Neuronal stem cell (in vitro differentiated cells): ENCODE measurements around the gene GPR161.

Source experiments
- DNase-seq: peaks from one replicate; pipeline ENCODE4 v3.0.0-alpha.2; 2013; ENCODE audit warnings: low spot score
- H2AFZ ChIP-seq: one replicate; pipeline ENCODE4 v1.6.1; 2013; ENCODE audit warnings: mild to moderate bottlenecking, low read length, inconsistent platforms
- H2AK5ac ChIP-seq: 2 replicates; pipeline ENCODE4 v1.6.1; 2013; ENCODE audit warnings: low read depth, mild to moderate bottlenecking, inconsistent platforms, low read length, moderate library complexity, mixed read lengths
- H2BK120ac ChIP-seq: 2 replicates; pipeline ENCODE4 v1.6.1; 2013; ENCODE audit warnings: low read depth, mild to moderate bottlenecking, inconsistent platforms, low read length, moderate library complexity, mixed read lengths
- H2BK12ac ChIP-seq: one replicate; pipeline ENCODE4 v1.6.1; 2013; ENCODE audit warnings: low read length, inconsistent platforms
- H2BK15ac ChIP-seq: 2 replicates; pipeline ENCODE4 v1.6.1; 2013; ENCODE audit warnings: mild to moderate bottlenecking, low read length, inconsistent platforms, mixed read lengths
- H2BK5ac ChIP-seq: one replicate; pipeline ENCODE4 v1.6.1; 2013; ENCODE audit warnings: inconsistent platforms, mild to moderate bottlenecking, low read length, moderate library complexity
- H3K14ac ChIP-seq: one replicate; pipeline ENCODE4 v1.6.1; 2013; ENCODE audit warnings: low read length, inconsistent platforms
- H3K18ac ChIP-seq: 2 replicates; pipeline ENCODE4 v1.6.1; 2013; ENCODE audit warnings: low read length, inconsistent platforms
- H3K23ac ChIP-seq: 2 replicates; pipeline ENCODE4 v1.6.1; 2013; ENCODE audit warnings: low read depth, mild to moderate bottlenecking, mixed read lengths, low read length, inconsistent platforms; ENCODE audit not compliant: poor library complexity
- H3K27ac ChIP-seq: replicated peaks from 3 replicates; pipeline ENCODE4 v1.5.1; 2013; ENCODE audit warnings: low read length, inconsistent platforms
- H3K27me3 ChIP-seq, 3 experiments: 2 replicates each; pipeline ENCODE4 v1.6.1; 2013; ENCODE audit warnings: low read length in 3 of 3, mild to moderate bottlenecking in 2 of 3, inconsistent platforms in 1 of 3, low read depth in 1 of 3, mixed read lengths in 1 of 3, moderate library complexity in 1 of 3; ENCODE audit not compliant: control insufficient read depth in 3 of 3, insufficient read depth in 3 of 3
- H3K36me3 ChIP-seq, 2 donors: replicated peaks in 1 of 2; 2 replicates each; pipeline ENCODE4 v1.6.1; 2013; ENCODE audit warnings: low read length in 2 of 2; ENCODE audit not compliant: control insufficient read depth in 2 of 2, insufficient read depth in 2 of 2
- H3K4ac ChIP-seq: 2 replicates; pipeline ENCODE4 v1.6.1; 2013; ENCODE audit warnings: inconsistent platforms, mild to moderate bottlenecking, low read length, moderate library complexity
- H3K4me1 ChIP-seq, 2 donors: 1 replicate in 1 of 2; 2 replicates in 1 of 2; pipeline ENCODE4 v1.6.1; 2013; ENCODE audit warnings: low read length in 2 of 2, low read depth in 1 of 2; ENCODE audit not compliant: control insufficient read depth in 2 of 2, insufficient read depth in 1 of 2
- H3K4me2 ChIP-seq: one replicate; pipeline ENCODE4 v1.6.1; 2013; ENCODE audit warnings: mild to moderate bottlenecking, low read length, inconsistent platforms; ENCODE audit not compliant: insufficient read depth, poor library complexity, severe bottlenecking
- H3K4me3 ChIP-seq, 2 donors: 2 replicates each; pipeline ENCODE4 v1.5.1; 2013; ENCODE audit warnings: low read length in 2 of 2, mild to moderate bottlenecking in 2 of 2, inconsistent platforms in 1 of 2, moderate library complexity in 1 of 2
- H3K79me1 ChIP-seq: one replicate; pipeline ENCODE4 v1.6.1; 2013; ENCODE audit warnings: low read depth, mild to moderate bottlenecking, inconsistent platforms, low read length, moderate library complexity
- H3K9ac ChIP-seq: one replicate; pipeline ENCODE4 v1.6.1; 2013; ENCODE audit warnings: mild to moderate bottlenecking, low read depth, low read length, inconsistent platforms; ENCODE audit not compliant: poor library complexity
- H3K9me3 ChIP-seq, 2 donors: replicated peaks in 1 of 2; 2 replicates each; pipeline versions ENCODE3 to v1.6.1; 2013; ENCODE audit warnings: low read length in 2 of 2, mild to moderate bottlenecking in 2 of 2, inconsistent platforms in 1 of 2, low read depth in 1 of 2, mixed read lengths in 1 of 2, moderate library complexity in 1 of 2; ENCODE audit not compliant: control insufficient read depth in 2 of 2, insufficient read depth in 1 of 2
- H4K8ac ChIP-seq: one replicate; pipeline ENCODE4 v1.6.1; 2013; ENCODE audit warnings: low read depth, mild to moderate bottlenecking, inconsistent platforms, low read length, moderate library complexity
- H4K91ac ChIP-seq: one replicate; pipeline ENCODE4 v1.6.1; 2013; ENCODE audit warnings: low read length, low read depth, mild to moderate bottlenecking, inconsistent platforms; ENCODE audit not compliant: poor library complexity
- WGBS, 2 donors: extraction: QIAGEN DNeasy Blood & Tissue Kit; methylation state at CpG; one replicate each; pipeline ENCODE4 v1.1.7; 2013; ENCODE audit warnings: missing lambda C conversion rate in 2 of 2, mixed read lengths in 1 of 2; ENCODE audit not compliant: insufficient read length in 2 of 2, insufficient replicate concordance in 1 of 2; ENCODE audit errors: extremely low coverage in 2 of 2; 5-methylcytosine and 5-hydroxymethylcytosine counted together

GPR161 gene

DNA sequence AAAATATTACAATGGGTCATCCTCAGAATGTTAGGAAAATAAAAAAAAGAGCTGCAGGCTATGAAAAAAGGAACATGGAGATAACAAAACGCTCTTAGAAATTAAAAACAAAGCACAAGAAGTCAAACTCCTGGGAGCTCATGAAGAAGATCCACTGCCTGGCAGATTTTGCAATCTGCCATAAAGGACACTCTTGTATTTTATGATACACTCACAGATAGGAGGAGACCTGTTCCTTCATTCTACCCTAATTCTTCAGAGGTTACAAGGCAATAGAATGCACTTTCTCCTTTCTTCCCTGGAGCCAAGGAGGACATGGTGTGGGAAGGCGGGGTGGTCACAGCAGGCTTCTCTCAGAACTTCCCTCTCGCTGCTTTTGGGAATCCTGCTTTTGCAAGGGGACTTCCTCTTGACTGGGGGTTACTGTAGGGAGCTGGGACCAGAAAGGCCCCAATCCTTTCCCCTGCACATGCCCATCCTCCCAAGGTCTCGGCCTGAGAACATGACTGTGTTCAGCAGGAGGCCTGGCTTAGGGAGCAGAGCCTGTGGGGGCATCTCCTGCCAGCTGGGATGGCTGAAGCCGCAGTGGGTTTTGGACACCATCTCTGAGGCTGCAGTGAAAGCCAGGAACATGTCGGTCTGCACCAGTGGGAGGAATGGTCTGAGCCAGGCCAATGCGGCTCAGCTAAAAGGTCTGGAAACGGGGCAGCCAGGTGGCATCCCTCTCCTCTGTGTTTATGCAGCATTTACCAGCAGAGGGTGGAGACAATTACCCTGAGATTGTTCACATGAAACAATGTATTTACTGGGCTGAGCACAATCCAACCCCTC lies 44.8 kb downstream of the GPR161 start:
- H3K4ac ChIP-seq: no peak overlapping the region
- H3K4me1 ChIP-seq: peaks cover 0 to 13% of the 10 kb centered on the region in 2 donors
- no peak overlapping the region for H2BK12ac ChIP-seq
- H2AK5ac ChIP-seq: no peak overlapping the region
- H3K4me3 ChIP-seq: no peak overlapping the region
- H3K27ac ChIP-seq: no peak overlapping the region
- no CpG with 5 or more reads among the region's 8 CpGs for WGBS, 2 donors
- H3K36me3 ChIP-seq: peaks cover 31 to 97% of the 10 kb centered on the region in 2 donors
- H3K27me3 ChIP-seq: no peaks in the 10 kb centered on the region
- no peak overlapping the region for H3K9ac ChIP-seq
- H3K18ac ChIP-seq: no peak overlapping the region
- no peak overlapping the region for H2BK5ac ChIP-seq
- no peak overlapping the region for H2BK15ac ChIP-seq
- no peak overlapping the region for H3K4me2 ChIP-seq
- no peak for DNase-seq
- H3K79me1 ChIP-seq: peaks cover 3% of the 10 kb centered on the region
- H3K23ac ChIP-seq: no peak overlapping the region
- H2BK120ac ChIP-seq: no peak overlapping the region
- no peaks in the 10 kb centered on the region for H3K9me3 ChIP-seq
- no peak overlapping the region for H2AFZ ChIP-seq
- H4K8ac ChIP-seq: no peak overlapping the region
- H4K91ac ChIP-seq: no peak overlapping the region
- H3K14ac ChIP-seq: no peak overlapping the region

DNA sequence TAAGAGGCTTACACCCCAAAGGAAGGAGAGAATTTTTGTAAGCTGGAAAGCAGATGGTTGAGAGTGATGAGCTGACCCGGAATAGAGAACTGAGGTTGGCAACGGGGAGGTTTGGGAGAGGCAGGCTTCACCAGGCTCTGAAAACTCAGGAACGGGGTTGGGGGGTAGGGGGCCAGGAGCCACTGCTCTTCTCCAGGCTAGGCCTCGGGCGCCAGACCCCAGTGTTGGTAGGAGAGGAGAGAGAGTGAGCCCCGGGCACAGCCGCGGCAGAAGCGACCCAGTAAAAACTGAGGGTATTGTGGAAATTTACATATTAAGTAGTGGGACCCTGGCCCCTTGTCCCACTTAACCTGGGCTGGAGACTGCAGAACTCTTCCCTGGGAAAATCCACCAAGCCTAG lies 45.7 kb downstream of the GPR161 start:
- Histone ChIP-seq H4K8ac (no peak overlapping the region), H2BK12ac (no peak overlapping the region), H3K79me1 (peaks cover 3% of the 10 kb centered on the region), H4K91ac (no peak overlapping the region), H3K4me1 (peaks cover 0 to 13% of the 10 kb centered on the region in 2 donors), H2AFZ (no peak overlapping the region), H3K23ac (no peak overlapping the region), H3K36me3 (peaks cover 26 to 97% of the 10 kb centered on the region in 2 donors), H3K9me3 (no peaks in the 10 kb centered on the region), H3K27me3 (no peaks in the 10 kb centered on the region), H3K27ac (no peak overlapping the region), H3K4me2 (no peak overlapping the region), H3K9ac (no peak overlapping the region), H2BK120ac (no peak overlapping the region), H3K4ac (no peak overlapping the region), H3K14ac (no peak overlapping the region), H3K18ac (no peak overlapping the region), H2AK5ac (no peak overlapping the region), H2BK15ac (no peak overlapping the region), H2BK5ac (no peak overlapping the region), H3K4me3 (no peak overlapping the region)
- WGBS, 2 donors: no CpG with 5 or more reads among the region's 9 CpGs
- no peak for DNase-seq

DNA sequence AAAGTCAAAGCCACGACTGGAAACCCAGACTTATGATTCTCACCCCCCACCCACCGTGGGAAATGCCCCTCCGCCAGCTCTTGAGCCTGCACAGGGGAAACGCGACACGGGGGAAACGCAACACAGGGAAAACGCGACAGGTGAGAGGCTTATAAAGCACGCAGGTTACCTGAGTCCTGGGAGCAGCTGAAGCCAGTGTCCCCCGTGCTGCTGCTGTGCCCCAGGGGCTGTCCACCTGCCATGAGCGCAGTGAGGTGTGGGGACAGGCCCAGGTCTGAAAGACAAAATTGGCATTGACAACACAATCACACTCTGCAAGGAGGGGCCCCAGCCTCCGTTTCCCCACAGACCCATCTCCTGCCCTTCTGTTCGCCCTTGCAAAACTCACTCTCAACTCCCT lies 46.3 kb downstream of the GPR161 start:
- Histone ChIP-seq H4K8ac (no peak overlapping the region), H2BK120ac (no peak overlapping the region), H3K27ac (no peak overlapping the region), H2BK12ac (no peak overlapping the region), H3K23ac (no peak overlapping the region), H3K79me1 (peaks cover 3% of the 10 kb centered on the region), H3K4me2 (no peak overlapping the region), H2BK15ac (no peak overlapping the region), H3K4ac (no peak overlapping the region), H4K91ac (no peak overlapping the region), H3K14ac (no peak overlapping the region), H3K9me3 (no peaks in the 10 kb centered on the region), H2AFZ (no peak overlapping the region), H3K36me3 (peaks cover 27 to 98% of the 10 kb centered on the region in 2 donors), H2BK5ac (no peak overlapping the region), H3K9ac (no peak overlapping the region), H3K18ac (no peak overlapping the region), H3K4me3 (no peak overlapping the region), H3K4me1 (peaks cover 0 to 13% of the 10 kb centered on the region in 2 donors), H2AK5ac (no peak overlapping the region), H3K27me3 (no peaks in the 10 kb centered on the region)
- no peak for DNase-seq
- WGBS, 2 donors: no CpG with 5 or more reads among the region's 14 CpGs

DNA sequence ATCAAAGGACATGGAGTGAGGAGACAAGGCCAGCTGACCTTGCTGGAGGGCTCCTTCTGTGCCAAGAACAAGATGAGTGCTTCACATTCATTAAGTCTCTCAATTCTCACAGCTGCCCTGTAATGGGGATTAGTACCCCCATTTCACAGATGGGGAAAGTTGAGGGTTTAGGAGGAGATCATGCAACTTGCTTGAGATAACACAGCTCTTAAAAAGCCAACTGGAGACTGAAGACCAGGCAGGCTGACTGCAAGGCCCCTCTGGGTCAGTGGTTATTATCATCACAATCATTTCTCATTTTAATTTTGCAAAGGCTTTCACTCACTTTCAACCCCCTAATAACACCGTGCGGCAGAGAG lies 46.8 kb downstream of the GPR161 start:
- no peak for DNase-seq
- no CpG with 5 or more reads among the region's 2 CpGs for WGBS, 2 donors
- no peak overlapping the region for H3K23ac ChIP-seq
- no peak overlapping the region for H4K91ac ChIP-seq
- H2BK120ac ChIP-seq: no peak overlapping the region
- H2AFZ ChIP-seq: no peak overlapping the region
- no peak overlapping the region for H2AK5ac ChIP-seq
- H4K8ac ChIP-seq: no peak overlapping the region
- H3K9ac ChIP-seq: no peak overlapping the region
- no peak overlapping the region for H3K18ac ChIP-seq
- no peak overlapping the region for H2BK15ac ChIP-seq
- H3K9me3 ChIP-seq: no peaks in the 10 kb centered on the region
- H3K36me3 ChIP-seq: peaks cover 29 to 98% of the 10 kb centered on the region in 2 donors
- peaks cover 0 to 13% of the 10 kb centered on the region in 2 donors for H3K4me1 ChIP-seq
- H2BK12ac ChIP-seq: no peak overlapping the region
- H3K79me1 ChIP-seq: peaks cover 3% of the 10 kb centered on the region
- H3K27me3 ChIP-seq: no peaks in the 10 kb centered on the region
- H3K4me3 ChIP-seq: no peak overlapping the region
- H2BK5ac ChIP-seq: no peak overlapping the region
- no peak overlapping the region for H3K14ac ChIP-seq
- H3K4me2 ChIP-seq: no peak overlapping the region
- no peak overlapping the region for H3K27ac ChIP-seq
- no peak overlapping the region for H3K4ac ChIP-seq
